GM21367 (cell line): Measurements from ENCODE around the gene SHROOM3.
"Not testable (repeated sequence)": the region's sequence is repeated elsewhere in the genome, so short reads cannot be mapped to it uniquely, and the experiment has no call there.

Experiments used
- ATAC-seq: cut with Tn5 transposase; IDR thresholded peaks from one replicate; pipeline ENCODE4 v1.9.1; 2021; ENCODE audit not compliant: unreplicated experiment

The SHROOM3 gene

GRCh38 chr4:76443376-76443775 lies 8.3 kb downstream of the SHROOM3 start:
- ATAC-seq: no peak

- no peak for ATAC-seq
These were observed 10.9 kb downstream of the SHROOM3 start for GRCh38 chr4:76445911-76446310.

- ATAC-seq: no peak
These were observed 12.4 kb downstream of the SHROOM3 start for GRCh38 chr4:76447393-76447851.

GRCh38 chr4:76448211-76448610 lies 13.2 kb downstream of the SHROOM3 start:
- no peak for ATAC-seq

DNA sequence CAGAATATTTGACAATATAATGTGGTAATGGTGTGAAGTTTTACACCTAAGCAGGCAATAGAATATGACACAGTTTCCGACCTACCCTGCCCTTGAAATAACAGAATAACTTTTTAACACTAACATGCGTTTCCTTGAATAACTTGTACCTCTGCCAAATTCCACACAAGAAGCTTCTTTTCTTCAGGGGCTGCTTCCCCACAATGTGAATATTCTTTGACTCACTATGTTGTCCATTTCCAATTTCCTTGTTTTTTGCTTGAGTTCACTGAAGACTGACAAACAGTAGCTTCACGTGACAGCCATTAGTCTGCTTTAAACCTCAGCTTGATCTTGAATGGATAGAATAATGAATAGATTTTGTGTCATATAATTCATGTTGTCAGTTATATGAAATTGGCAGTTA lies 14.3 kb downstream of the SHROOM3 start:
- ATAC-seq: no peak

DNA sequence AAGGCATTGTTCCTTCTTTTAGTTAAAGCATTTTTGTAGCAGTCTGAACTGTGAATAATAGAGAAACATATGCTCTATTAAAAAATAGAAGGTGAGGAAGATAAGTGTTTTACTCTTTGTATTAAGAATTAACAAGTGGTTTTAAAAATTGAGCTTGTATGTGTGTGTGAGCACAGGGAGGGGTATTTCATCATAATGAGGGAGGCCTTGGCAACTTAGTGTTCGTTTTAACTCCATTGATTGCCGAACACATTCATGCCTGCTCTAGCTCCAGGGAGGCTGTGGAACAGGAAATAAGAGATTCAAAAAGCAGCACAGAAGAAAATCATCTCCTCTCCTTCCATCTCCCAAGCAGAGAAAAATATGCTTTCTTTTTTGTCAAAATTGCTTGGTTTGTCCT lies 14.8 kb downstream of the SHROOM3 start:
- ATAC-seq: no peak

- ATAC-seq: no peak
These were observed 18.2 kb downstream of the SHROOM3 start for GRCh38 chr4:76453232-76453631.

DNA sequence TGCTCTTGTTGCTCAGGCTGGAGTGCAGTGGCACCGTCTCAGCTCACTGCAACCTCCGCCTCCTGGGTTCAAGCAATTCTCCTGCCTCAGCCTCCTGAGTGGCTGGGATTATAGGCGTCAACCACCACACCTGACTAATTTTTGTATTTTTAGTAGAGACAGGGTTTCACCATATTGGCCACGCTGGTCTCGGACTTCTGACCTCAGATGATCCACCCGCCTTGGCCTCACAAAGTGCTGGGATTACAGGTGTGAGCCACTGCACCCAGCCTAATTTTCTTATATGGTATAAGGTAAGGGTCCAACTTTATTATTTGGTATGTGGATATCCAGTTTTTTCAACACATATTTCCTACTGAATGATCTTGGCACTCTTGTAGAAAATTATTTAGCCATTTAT lies 19.0 kb downstream of the SHROOM3 start:
- ATAC-seq: not testable (repeated sequence)

DNA sequence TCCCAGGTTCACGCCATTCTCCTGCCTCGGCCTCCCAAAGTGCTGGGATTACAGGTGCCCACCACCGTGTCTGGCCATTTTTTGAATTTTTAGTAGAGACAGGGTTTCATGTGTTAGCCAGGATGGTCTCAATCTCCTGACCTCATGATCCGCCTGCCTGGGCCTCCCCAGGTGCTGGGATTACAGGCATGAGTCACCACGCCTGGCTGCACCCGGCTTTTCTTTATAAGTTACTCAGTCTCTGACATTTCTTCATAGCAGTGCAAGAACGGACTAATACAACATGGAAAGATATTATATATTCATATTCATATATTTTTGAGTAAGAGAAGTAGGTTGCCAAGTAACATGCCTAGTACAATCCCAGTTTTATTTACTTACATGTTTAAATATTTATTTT lies 22.9 kb downstream of the SHROOM3 start:
- ATAC-seq: no peak

DNA sequence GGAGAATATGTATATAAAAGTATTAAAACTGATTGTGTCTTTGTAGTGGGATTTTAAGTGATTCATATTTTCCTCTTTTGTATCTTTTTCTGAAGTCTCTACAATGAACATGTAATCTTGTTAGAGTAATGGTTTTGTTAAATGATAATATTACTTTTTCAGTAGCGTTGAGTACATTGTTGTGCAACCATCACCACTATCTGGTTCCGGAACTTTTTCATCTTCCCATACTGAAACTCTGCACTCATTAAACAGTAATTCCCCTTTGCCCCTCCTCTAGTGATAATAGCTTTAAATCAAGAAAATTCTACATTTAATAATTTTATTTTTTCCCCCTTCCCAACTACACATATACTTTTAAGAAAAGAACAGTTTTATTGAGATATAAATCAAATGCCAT lies 23.3 kb downstream of the SHROOM3 start:
- no peak for ATAC-seq

DNA sequence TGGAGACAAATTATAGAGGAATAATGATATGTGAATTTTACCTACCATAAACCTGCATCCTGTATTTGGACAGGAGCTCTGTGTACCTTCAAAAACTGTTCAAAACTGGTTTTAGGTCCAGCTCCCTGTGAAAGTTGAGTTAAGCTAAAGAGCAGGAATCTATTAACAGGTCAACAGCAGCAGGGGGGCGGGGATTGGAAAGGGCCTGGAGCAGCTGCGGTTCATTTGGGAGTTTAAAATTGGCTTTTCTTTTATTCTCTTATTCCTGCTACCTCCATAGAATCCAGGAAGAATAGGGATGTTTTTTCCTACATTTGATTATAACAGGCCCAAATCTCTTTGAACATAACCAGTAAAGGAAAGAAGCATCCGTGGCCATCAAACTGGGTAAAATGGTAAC lies 23.8 kb downstream of the SHROOM3 start:
- no peak for ATAC-seq

GRCh38 chr4:76459291-76459723 lies 24.3 kb downstream of the SHROOM3 start:
- ATAC-seq: no peak

- no peak for ATAC-seq
These were observed 28.5 kb downstream of the SHROOM3 start for GRCh38 chr4:76463568-76463967.

DNA sequence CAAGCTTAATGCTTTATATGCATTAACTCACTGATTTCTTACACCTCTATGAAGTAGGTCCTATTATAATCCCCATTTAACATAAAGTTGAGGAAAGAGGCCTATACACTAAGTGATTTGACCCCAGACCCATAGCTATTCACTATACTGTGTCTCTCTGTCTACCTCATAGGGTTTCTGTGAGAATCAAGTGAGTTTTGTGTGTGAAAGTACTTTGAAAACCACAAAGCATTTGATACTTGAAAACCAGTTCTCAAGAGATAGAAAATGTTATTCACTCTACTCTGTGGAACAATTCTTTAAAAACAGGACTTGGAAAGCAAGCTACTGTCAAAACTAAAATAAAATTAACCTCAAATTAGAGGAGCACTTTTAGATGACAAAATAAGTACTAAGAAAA lies 35.0 kb downstream of the SHROOM3 start:
- no peak for ATAC-seq

- no peak for ATAC-seq
These were observed 35.5 kb downstream of the SHROOM3 start for GRCh38 chr4:76470532-76470931.

DNA sequence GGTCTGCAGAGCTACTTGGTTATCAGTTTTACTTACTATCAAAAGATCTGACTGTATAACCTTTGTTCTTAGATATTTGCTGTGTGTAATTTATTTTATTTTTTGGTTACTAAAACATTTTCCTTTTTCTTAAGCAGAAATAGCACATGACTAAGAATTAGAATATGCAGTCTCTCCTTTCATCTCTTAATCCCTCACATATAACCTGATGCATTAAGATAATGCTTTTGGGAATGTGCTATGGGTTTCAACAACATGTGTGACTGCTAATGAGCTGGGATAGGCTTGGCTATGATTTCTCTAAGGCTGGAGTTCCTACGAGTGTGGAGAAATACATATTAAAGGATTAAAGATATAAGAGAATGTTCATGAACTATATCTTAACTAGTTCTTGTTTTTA lies 41.5 kb downstream of the SHROOM3 start:
- no peak for ATAC-seq

DNA sequence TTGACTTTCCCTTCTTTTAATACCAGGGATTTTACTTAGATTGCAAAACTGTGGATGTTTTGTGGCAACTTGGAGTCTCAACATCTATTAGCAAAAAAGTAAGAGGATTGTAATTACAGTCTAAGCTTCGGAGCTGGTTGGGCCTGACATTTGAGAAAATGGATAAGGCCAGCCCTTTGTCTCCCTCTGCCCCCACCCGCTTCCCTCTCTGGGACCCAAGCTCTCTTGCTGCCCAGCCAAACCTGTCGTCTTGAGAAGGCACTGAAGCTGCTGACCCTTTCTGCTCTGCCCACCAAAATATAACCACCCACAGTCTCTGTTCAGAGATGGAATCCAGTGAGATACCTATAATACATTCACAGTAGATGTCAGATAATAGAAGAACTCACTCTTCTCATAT lies 49.6 kb downstream of the SHROOM3 start:
- no peak for ATAC-seq

GRCh38 chr4:76485450-76485849 lies 50.4 kb downstream of the SHROOM3 start:
- ATAC-seq: no peak

DNA sequence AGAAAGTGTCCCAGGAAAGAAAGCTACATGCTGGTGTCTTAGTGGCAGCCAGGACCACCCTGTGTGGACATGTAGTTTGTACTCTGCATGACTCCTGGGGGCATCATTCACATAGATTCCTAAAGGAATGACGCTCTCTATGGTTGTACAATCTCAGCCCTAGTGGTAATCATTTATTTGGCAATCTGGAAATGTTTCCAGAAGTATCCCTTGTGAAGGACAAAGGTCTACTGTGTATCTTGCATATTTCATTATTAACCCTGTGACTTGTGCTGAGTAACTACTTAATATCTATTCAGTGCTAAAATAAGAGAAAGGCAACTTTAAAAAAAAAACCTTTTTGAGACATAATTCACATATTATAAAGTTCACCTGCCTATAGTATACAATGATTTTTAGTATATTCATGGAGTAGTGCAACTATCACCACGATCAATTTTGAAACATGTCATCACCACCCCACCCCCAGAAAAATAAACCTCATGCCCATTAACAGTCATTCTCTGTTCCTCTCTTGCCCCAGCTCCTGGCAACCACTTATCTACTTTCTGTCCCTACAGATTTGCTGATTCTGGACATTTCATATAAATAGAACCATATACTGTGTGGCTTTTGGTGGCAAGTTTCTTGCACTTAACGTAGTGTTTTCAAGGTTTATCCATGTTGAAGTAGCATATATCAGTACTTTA lies 51.7 kb downstream of the SHROOM3 start:
- ATAC-seq: no peak

DNA sequence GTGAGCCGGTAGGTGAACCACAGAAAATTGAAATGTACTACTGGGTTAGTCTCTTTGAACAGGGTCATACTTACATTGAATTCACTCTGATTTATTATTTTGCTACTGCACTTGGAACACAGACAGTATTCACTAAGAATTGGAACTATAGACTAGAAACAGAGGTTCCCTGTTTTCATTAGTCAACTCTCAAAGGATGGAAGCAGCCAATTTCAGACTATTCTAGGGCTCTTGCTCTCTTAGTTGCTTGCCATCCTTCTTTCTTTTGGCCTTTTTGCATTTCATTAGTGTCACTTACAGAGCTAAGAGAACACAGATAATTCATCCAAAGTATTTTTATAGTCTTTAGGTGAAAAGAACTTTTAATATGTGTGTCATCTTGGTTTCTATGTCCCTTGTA lies 52.6 kb downstream of the SHROOM3 start:
- no peak for ATAC-seq

DNA sequence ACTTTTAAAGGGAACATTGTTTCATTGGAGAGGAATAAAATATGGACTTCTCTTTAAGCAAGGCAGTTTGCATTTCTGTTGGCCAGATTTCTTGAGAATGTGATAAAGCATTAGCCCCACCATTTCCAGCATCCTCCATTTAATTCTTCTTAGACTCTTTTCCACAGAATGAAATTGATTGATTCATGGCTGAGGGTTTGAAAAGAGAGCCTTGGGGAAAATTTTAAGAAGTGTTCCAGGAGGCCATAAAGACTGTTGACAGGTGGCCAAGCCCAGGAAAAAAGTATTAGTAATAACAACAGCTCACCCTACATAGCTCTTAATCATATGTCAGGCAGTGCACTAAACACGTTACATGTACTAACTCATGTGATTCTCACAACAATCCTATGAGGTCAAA lies 53.4 kb downstream of the SHROOM3 start:
- no peak for ATAC-seq

- ATAC-seq: no peak
These were observed 54.1 kb downstream of the SHROOM3 start for GRCh38 chr4:76488888-76489685.
